GM13977 (cell line): ENCODE data around the gene NMUR2.

Experiments used
- DNase-seq: peaks from one replicate; pipeline ENCODE4 v3.0.0; 2012; ENCODE audit warnings: low spot score
- CTCF ChIP-seq: IDR thresholded peaks from 2 replicates; pipeline ENCODE4 v1.5.1; 2012; ENCODE audit warnings: mild to moderate bottlenecking, control low read depth; ENCODE audit not compliant: insufficient read depth; ENCODE audit errors: extremely low read depth, missing control alignments
- in situ Hi-C: fragments of 300-500 bp; cut with MboI; formaldehyde crosslinking; loops from one replicate; pipeline ENCODE4 v1.12.0; 2022; ENCODE audit warnings: low sequenced_read_pairs, low pct_unique_long_range_greater_than_20kb, mixed read lengths, inconsistent platforms; ENCODE audit not compliant: unreplicated experiment

NMUR2 gene

DNA sequence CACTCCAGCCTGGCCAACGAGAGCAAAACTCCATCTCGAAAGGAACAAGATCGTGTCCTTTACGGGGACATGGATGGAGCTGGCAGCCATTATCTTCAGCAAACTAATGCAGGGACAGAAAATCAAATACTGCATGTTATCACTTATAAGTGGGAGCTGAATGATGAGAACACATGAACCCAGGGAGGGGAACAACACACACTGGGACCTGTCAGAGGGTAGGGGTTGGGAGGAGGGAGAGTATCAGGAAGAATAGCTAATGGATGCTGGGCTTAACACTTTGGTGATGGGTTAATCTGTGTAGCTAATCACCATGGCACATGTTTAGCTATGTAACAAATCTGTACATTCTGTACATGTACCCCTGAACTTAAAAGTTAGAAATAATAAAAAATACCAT is 40.9 kb downstream of the NMUR2 start:
- in situ Hi-C loops, result no loop called here
- no peak for DNase-seq
- TF ChIP-seq CTCF, result no peak

DNA sequence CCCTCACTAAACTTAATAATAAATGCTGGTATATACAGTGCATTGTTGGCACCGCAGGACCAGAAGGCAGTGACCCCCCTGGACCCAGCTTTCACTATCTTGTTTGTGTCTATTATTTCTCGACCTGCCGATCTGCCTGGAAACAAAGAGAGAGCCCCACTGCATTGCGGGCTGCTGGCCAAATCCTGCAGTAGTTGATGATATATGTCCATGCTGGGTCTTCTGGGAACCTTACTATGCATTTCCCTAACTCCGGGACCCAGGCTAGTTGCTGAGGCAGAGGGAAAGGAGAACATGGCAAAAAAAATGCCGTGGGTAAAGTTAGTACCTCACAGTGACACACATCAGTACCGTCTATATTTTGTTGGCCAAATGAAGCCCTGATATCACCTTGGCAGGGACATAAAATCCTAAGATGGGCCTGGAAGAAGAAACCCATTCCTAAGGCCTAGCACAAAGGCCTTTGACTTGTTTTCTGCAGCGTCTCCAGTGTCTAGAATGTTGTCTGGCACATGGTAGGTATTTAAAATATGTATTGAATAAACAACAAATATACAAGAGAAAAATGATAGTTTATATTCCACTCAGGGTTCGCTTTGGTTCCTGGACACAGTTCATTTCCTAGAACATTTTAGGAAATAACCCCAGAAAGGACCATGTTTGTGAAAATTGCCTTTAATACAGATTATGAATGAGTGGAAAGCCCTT is 46.1 kb downstream of the NMUR2 start:
- no peak for TF ChIP-seq CTCF
- in situ Hi-C loops, result no loop called here
- no peak for DNase-seq

- in situ Hi-C loops, result no loop called here
- no peak for DNase-seq
- no peak for TF ChIP-seq CTCF
Measured at GRCh38 chr5:152356506-152356905, 48.6 kb downstream of the NMUR2 start.

DNA sequence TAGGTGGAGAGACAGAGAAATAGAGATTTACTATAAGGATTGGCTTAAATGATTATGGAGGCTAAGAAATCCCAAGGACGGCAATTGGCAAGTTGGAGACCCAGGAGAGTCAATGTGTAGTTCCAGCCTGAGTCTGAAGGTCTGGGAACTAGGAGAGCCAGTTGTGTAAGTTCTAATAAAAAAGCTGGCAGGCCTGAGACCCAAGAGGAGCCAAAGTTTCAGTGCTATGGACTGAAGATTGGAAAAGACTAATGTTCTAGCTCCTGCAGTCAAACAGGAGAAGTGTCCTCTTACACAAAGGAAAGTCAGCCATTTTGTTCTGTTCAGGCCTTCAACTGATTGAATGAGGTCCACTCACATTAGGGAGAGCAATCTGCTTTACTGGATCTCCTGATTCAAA is 50.0 kb downstream of the NMUR2 start:
- DNase-seq, result no peak
- TF ChIP-seq CTCF, result no peak
- in situ Hi-C loops, result no loop called here

DNA sequence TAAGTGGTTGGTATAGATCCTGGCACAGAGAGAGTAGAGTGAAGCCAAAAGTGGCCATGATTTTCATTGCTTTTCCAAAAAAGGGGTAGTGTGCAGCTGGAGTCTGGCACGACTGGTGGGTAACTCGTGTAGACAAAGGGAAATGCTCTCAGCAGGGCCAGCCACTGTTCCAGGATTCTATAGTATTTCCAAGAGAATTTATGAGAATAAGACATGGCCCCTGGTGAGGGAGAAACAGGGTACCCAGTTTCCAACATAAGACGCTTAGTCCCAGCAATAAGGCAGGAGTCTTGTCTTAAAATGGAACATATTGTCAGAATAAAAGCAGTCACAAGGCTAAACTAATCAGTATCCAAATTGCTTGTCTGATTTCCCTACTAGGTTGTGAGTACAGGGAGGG is 52.1 kb downstream of the NMUR2 start:
- no peak for TF ChIP-seq CTCF
- DNase-seq, result no peak
- in situ Hi-C loops, result no loop called here

DNA sequence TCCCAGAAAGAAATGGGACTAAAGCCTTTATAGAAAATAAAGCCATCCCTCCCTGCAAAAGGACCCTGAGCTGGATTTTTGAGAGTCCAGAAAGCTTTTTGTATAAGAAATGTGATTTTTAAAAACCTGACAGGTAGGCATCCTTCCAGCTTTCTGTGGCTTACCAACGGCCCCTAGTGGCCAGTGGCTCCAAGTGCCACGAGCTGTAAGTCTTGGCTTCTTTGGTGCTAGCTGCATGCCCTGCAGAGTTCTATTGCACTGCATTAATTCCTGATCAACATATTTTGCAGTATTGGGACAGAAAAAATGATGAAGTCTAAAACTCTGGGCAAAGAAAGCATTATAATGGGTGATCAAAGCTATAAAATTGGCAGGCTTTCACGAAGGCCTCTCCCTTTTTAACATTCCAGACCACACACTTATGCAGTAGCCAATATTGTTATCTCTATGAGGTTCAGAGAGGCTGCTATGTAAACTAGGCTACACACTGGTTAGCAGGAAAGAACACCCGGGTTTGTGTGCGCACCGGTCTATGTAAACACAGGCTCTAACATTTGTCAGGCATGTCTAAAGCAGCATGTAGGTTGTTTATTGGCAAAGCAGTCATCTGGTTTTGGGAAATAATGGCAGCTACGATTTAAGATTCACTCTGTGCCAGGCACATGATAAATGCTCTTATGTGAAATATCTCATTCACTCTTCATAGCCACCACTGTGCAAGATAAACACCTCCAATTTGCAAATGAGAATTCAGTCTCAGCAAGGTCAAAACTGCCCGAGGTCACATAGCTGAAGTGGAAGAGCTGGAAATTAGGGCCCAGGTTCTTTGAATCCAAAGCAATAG is 55.2 kb downstream of the NMUR2 start:
- peak; percentile 49 for DNase-seq
- TF ChIP-seq CTCF, result peak; percentile 91
- in situ Hi-C loops, result no loop called here
